AG09309 (cell line): Measurements from ENCODE around the gene GLTP.
A peak's percentile ranks its signal among the peaks of the same experiment; 100 is the strongest.

Experiments used
- DNase-seq: peaks from one replicate; pipeline ENCODE4 v3.0.0-alpha.2; 2010; ENCODE audit warnings: low read depth
- H3K4me3 ChIP-seq: 2 replicates; pipeline ENCODE4 v1.5.1; 2011; ENCODE audit warnings: mild to moderate bottlenecking, low read depth, low read length, moderate library complexity; ENCODE audit not compliant: control insufficient read depth
- CTCF ChIP-seq: IDR thresholded peaks from 2 replicates; pipeline ENCODE4 v1.5.1; 2011; ENCODE audit warnings: mild to moderate bottlenecking, low read depth, low read length, inconsistent platforms; ENCODE audit not compliant: insufficient read depth, control insufficient read depth; ENCODE audit errors: missing control alignments

Gene GLTP

GRCh38 chr12:109814600-109815150 is 65.7 kb downstream of the GLTP start:
- no peak overlapping the region for H3K4me3 ChIP-seq
- no peak for TF ChIP-seq CTCF
- DNase-seq, result no peak

- no peak for DNase-seq
- no peak overlapping the region for H3K4me3 ChIP-seq
- TF ChIP-seq CTCF, result no peak
Observed at GRCh38 chr12:109813810-109814416, 66.4 kb downstream of the GLTP start.

GRCh38 chr12:109811624-109811995 is 68.7 kb downstream of the GLTP start:
- DNase-seq, result no peak
- H3K4me3 ChIP-seq, result no peak overlapping the region
- TF ChIP-seq CTCF, result peak; percentile 16

- no peak for TF ChIP-seq CTCF
- DNase-seq, result no peak
- H3K4me3 ChIP-seq, result no peak overlapping the region
Observed at GRCh38 chr12:109810954-109811623, 69.3 kb downstream of the GLTP start.

- TF ChIP-seq CTCF, result no peak
- no peak overlapping the region for H3K4me3 ChIP-seq
- DNase-seq, result no peak
Observed at GRCh38 chr12:109808876-109809646, 71.3 kb downstream of the GLTP start.

- H3K4me3 ChIP-seq, result no peak overlapping the region
- no peak for TF ChIP-seq CTCF
- no peak for DNase-seq
Observed at GRCh38 chr12:109807954-109808643, 72.2 kb downstream of the GLTP start.
